Suprapubic skin (tissue), 4 donors: Measurements from ENCODE around the gene RBPJL.

Experiments used
- CTCF ChIP-seq, 2 donors: fragments of 200-600 bp in 1 of 2; fragments of 450-650 bp in 1 of 2; sonication (generic) in 1 of 2; IDR thresholded peaks; one replicate each; pipeline ENCODE4 v1.5.1; 2016 to 2019; ENCODE audit warnings: antibody characterized with exemption in 2 of 2, mild to moderate bottlenecking in 1 of 2, moderate library complexity in 1 of 2
- POLR2A ChIP-seq, 2 donors: fragments of 450-650 bp; IDR thresholded peaks; one replicate each; pipeline ENCODE4 v1.6.1; 2017; ENCODE audit warnings: antibody characterized with exemption in 2 of 2, mild to moderate bottlenecking in 2 of 2, moderate library complexity in 2 of 2
- POLR2AphosphoS5 ChIP-seq, 3 donors: sonication (generic); formaldehyde crosslinking; IDR thresholded peaks; one replicate each; pipeline ENCODE4 v1.6.1; 2017; ENCODE audit warnings: antibody characterized with exemption in 3 of 3

GRCh38 chr20:45341939-45342854, 35.6 kb downstream of the RBPJL start:
- TF ChIP-seq CTCF (IDR thresholded peaks at IDR 0.05) (no peak), POLR2A (IDR thresholded peaks at IDR 0.05) (no peak), POLR2AphosphoS5 (IDR thresholded peaks at IDR 0.05) (peak in 1 of 3 donors; percentile 42)
